ENCODE measurements around the gene PTPRK.

DNA sequence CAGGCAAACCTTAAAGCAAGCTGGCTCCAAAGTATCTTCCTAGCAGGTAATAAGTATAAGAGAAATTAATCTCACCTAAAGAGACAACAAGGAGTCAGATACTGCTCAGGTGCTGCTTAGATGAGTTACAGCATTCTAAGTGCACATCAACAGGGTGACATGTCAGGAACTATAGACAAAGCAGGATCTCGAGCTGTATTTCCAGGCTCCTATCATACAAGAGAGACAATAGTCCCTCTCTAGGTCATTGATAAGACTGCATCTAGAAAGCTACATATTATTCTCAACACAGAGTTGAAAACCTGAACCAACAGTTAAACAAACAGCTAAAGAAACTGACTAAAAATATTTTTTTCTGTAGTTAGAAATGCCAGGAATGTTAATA lies 3.9 kb downstream of the PTPRK start:
- TF ChIP-seq OSR1 (CRISPR knock-in tag; IDR thresholded peaks at IDR 0.05): no peak
- TF ChIP-seq TOX (CRISPR knock-in tag; IDR thresholded peaks at IDR 0.05; ENCODE audit: borderline replicate concordance): no peak
- TF ChIP-seq, protein P1, sequence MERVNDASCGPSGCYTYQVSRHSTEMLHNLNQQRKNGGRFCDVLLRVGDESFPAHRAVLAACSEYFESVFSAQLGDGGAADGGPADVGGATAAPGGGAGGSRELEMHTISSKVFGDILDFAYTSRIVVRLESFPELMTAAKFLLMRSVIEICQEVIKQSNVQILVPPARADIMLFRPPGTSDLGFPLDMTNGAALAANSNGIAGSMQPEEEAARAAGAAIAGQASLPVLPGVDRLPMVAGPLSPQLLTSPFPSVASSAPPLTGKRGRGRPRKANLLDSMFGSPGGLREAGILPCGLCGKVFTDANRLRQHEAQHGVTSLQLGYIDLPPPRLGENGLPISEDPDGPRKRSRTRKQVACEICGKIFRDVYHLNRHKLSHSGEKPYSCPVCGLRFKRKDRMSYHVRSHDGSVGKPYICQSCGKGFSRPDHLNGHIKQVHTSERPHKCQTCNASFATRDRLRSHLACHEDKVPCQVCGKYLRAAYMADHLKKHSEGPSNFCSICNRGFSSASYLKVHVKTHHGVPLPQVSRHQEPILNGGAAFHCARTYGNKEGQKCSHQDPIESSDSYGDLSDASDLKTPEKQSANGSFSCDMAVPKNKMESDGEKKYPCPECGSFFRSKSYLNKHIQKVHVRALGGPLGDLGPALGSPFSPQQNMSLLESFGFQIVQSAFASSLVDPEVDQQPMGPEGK (CRISPR knock-in tag; IDR thresholded peaks at IDR 0.05; ENCODE audit: borderline replicate concordance): no peak
- TF ChIP-seq ZNF565 (CRISPR knock-in tag; conservative IDR thresholded peaks at IDR 0.05; ENCODE audit: low read depth): no peak
- TF ChIP-seq, protein P2, sequence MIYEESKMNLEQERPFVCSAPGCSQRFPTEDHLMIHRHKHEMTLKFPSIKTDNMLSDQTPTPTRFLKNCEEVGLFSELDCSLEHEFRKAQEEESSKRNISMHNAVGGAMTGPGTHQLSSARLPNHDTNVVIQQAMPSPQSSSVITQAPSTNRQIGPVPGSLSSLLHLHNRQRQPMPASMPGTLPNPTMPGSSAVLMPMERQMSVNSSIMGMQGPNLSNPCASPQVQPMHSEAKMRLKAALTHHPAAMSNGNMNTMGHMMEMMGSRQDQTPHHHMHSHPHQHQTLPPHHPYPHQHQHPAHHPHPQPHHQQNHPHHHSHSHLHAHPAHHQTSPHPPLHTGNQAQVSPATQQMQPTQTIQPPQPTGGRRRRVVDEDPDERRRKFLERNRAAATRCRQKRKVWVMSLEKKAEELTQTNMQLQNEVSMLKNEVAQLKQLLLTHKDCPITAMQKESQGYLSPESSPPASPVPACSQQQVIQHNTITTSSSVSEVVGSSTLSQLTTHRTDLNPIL (CRISPR knock-in tag; IDR thresholded peaks at IDR 0.05; ENCODE audit: low read depth): no peak
- TF ChIP-seq BACH2 (CRISPR knock-in tag; IDR thresholded peaks at IDR 0.05; ENCODE audit: borderline replicate concordance): no peak
- TF ChIP-seq RARB (CRISPR knock-in tag; IDR thresholded peaks at IDR 0.05): no peak
- no peak for TF ChIP-seq ZNF8 (CRISPR knock-in tag; IDR thresholded peaks at IDR 0.05)

Data from SK-N-SH treated with all-trans-retinoic acid at 6 μM for 48 hours (cell line).